HepG2 (cell line): ENCODE data around the gene GREM2. TPM values are rescaled to one million over a fixed set of nuclear protein-coding genes. Genes with fewer than 3 reads are reported as not detected.

Experiments
- ATAC-seq: fragments of 200-7000 bp; cut with Tn5 transposase; 3 replicates; pipeline ENCODE4 v1.9.1; 2020; ENCODE audit warnings: mild to moderate bottlenecking, moderate library complexity
- BruUV-seq: library from RNA; stranded (reverse); fragments of 400-500 nt; replicated peaks from 2 replicates; lab custom pipeline; 2021; lab: Mats Ljungman, UMichigan
- CTCF ChIA-PET: fragments of 300-600 bp; formaldehyde crosslinking; extraction: SDS; loops from one replicate; lab custom pipeline; 2021; ENCODE audit warnings: low total read pairs, inconsistent platforms, low intra/inter-chr PET ratio; lab: Yijun Ruan, JAX
- POLR2A ChIA-PET: fragments of 350-600 bp; sonication (Branson Sonifier 250); formaldehyde crosslinking; loops from one replicate; lab custom pipeline; 2020; ENCODE audit warnings: antibody characterized with exemption, inconsistent platforms; lab: Yijun Ruan, JAX
- DNase-seq: peaks from one replicate; pipeline ENCODE4 v3.0.0-alpha.2; 2015; ENCODE audit warnings: low spot score
- FAIRE-seq: peaks from 3 replicates; lab custom pipeline; 2011; peaks lifted over from hg19 to GRCh38; lab: Jason Lieb, UNC
- H2AFZ ChIP-seq: one replicate; pipeline ENCODE4 v1.6.1; 2011; ENCODE audit warnings: low read length, inconsistent platforms
- H3K27ac ChIP-seq: fragments of 300-600 bp; 3 replicates; pipeline ENCODE4 v1.8.0; 2011; ENCODE audit warnings: mixed run types, mild to moderate bottlenecking, mixed read lengths, low read length, inconsistent platforms; ENCODE audit not compliant: insufficient read depth; ENCODE audit errors: extremely low read length
- H3K27me3 ChIP-seq, 2 experiments: fragments of 200-600 bp in 1 of 2; 2 replicates in 1 of 2; 3 replicates in 1 of 2; pipeline versions ENCODE4 v1.6.0 to v1.8.0; 2011; ENCODE audit warnings: low read length in 2 of 2, mild to moderate bottlenecking in 2 of 2, moderate library complexity in 2 of 2, inconsistent platforms in 1 of 2; ENCODE audit not compliant: insufficient read depth in 2 of 2, control insufficient read depth in 1 of 2
- H3K36me3 ChIP-seq, 2 experiments: fragments of 200-600 bp in 1 of 2; replicated peaks in 1 of 2; 2 replicates in 1 of 2; 3 replicates in 1 of 2; pipeline versions ENCODE4 v1.5.1 to v1.8.0; 2011; ENCODE audit warnings: low read length in 2 of 2, inconsistent platforms in 1 of 2; ENCODE audit not compliant: insufficient read depth in 2 of 2, control insufficient read depth in 1 of 2
- H3K4me1 ChIP-seq: 2 replicates; pipeline ENCODE4 v1.5.1; 2012; ENCODE audit warnings: low read length, inconsistent platforms; ENCODE audit not compliant: insufficient read depth
- H3K4me2 ChIP-seq: 2 replicates; pipeline ENCODE4 v1.6.0; 2011; ENCODE audit warnings: low read depth, low read length, inconsistent platforms
- H3K4me3 ChIP-seq, 3 experiments: fragments of 200-600 bp in 1 of 3; sonication (generic), shearing (Covaris generic) in 1 of 3; replicated peaks in 1 of 3; 2 replicates each; pipeline ENCODE4 v1.5.1; 2011 to 2016; ENCODE audit warnings: low read length in 3 of 3, inconsistent platforms in 2 of 3, low read depth in 2 of 3, mild to moderate bottlenecking in 2 of 3, control low read depth in 1 of 3, mixed read lengths in 1 of 3; ENCODE audit not compliant: insufficient read depth in 1 of 3
- H3K79me2 ChIP-seq: one replicate; pipeline ENCODE4 v1.6.1; 2011; ENCODE audit warnings: low read length, inconsistent platforms; ENCODE audit not compliant: insufficient read depth
- H3K9ac ChIP-seq: 2 replicates; pipeline ENCODE4 v1.6.0; 2011; ENCODE audit warnings: mild to moderate bottlenecking, low read depth, low read length, inconsistent platforms; ENCODE audit not compliant: insufficient read depth
- H3K9me3 ChIP-seq: 2 replicates; pipeline ENCODE4 v1.5.1; 2012; ENCODE audit warnings: mild to moderate bottlenecking, low read length
- H4K20me1 ChIP-seq: 2 replicates; pipeline ENCODE4 v1.6.0; 2011; ENCODE audit warnings: inconsistent platforms, mild to moderate bottlenecking, low read length, moderate library complexity; ENCODE audit not compliant: insufficient read depth
- HDAC1 ChIP-seq: sonication (generic); formaldehyde crosslinking; IDR thresholded peaks from 2 replicates; pipeline ENCODE4 v1.5.1; 2020; ENCODE audit warnings: mild to moderate bottlenecking, missing genetic modification reagents
- MED1 ChIP-seq: sonication (generic); formaldehyde crosslinking; IDR thresholded peaks from 2 replicates; pipeline ENCODE4 v1.4.0; 2020; ENCODE audit warnings: missing genetic modification reagents
- MXD4 ChIP-seq: IDR thresholded peaks from 2 replicates; pipeline ENCODE4 v1.6.1; 2016; ENCODE audit warnings: mild to moderate bottlenecking, missing biosample characterization, missing genetic modification reagents
- ONECUT2 ChIP-seq: sonication (generic); formaldehyde crosslinking; IDR thresholded peaks from 2 replicates; pipeline ENCODE4 v1.4.0; 2020; ENCODE audit warnings: missing genetic modification reagents
- PHF21A ChIP-seq: sonication (generic); formaldehyde crosslinking; IDR thresholded peaks from 2 replicates; pipeline ENCODE4 v1.5.0; 2020; ENCODE audit warnings: mild to moderate bottlenecking, missing genetic modification reagents
- TGIF2 ChIP-seq: IDR thresholded peaks from 2 replicates; pipeline ENCODE4 v1.6.1; 2016; ENCODE audit warnings: control low read depth, missing compliant biosample characterization
- YY1 ChIP-seq: IDR thresholded peaks from 2 replicates; pipeline ENCODE4 v1.6.1; 2011; ENCODE audit warnings: low read length, low read depth, moderate library complexity, mild to moderate bottlenecking; ENCODE audit not compliant: insufficient read depth, insufficient replicate concordance
- ZBTB3 ChIP-seq: sonication (generic); formaldehyde crosslinking; IDR thresholded peaks from 2 replicates; pipeline ENCODE4 v1.4.0; 2020; ENCODE audit warnings: low read depth, mild to moderate bottlenecking, moderate library complexity, missing genetic modification reagents, borderline replicate concordance
- ZMAT3 ChIP-seq: sonication (generic); formaldehyde crosslinking; conservative IDR thresholded peaks from 2 replicates; pipeline ENCODE4 v1.7.0; 2021; ENCODE audit warnings: missing genetic modification reagents
- ZNF253 ChIP-seq: sonication (generic); formaldehyde crosslinking; IDR thresholded peaks from 2 replicates; pipeline ENCODE4 v1.8.0; 2022; ENCODE audit warnings: mild to moderate bottlenecking, missing genetic modification reagents, borderline replicate concordance
- ZNF33B ChIP-seq: sonication (generic); formaldehyde crosslinking; IDR thresholded peaks from 2 replicates; pipeline ENCODE4 v1.5.1; 2020; ENCODE audit warnings: mild to moderate bottlenecking, missing genetic modification reagents
- ZNF354B ChIP-seq: sonication (generic); formaldehyde crosslinking; IDR thresholded peaks from 2 replicates; pipeline ENCODE4 v1.8.0; 2022; ENCODE audit warnings: mild to moderate bottlenecking, missing genetic modification reagents
- ZNF484 ChIP-seq: sonication (generic); formaldehyde crosslinking; IDR thresholded peaks from 2 replicates; pipeline ENCODE4 v1.5.1; 2020; ENCODE audit warnings: mild to moderate bottlenecking, low read depth, missing genetic modification reagents, borderline replicate concordance
- ZNF646 ChIP-seq: sonication (generic); formaldehyde crosslinking; IDR thresholded peaks from 2 replicates; pipeline ENCODE4 v1.9.0; 2021; ENCODE audit warnings: mild to moderate bottlenecking, missing genetic modification reagents
- ZSCAN22 ChIP-seq: sonication (generic); formaldehyde crosslinking; IDR thresholded peaks from 2 replicates; pipeline ENCODE4 v1.4.0; 2020; ENCODE audit warnings: mild to moderate bottlenecking, missing genetic modification reagents
- in situ Hi-C: cut with HindIII; loops from 2 replicates; pipeline ENCODE4 v1.10.0; 2017; ENCODE audit warnings: low pct_unique_long_range_greater_than_20kb; ENCODE audit not compliant: extremely low pct_ligation_motif_present
- intact Hi-C: fragments of 100-400 bp; cut with micrococcal nuclease; formaldehyde crosslinking; loops from one replicate; pipeline ENCODE4 v1.10.0; 2022; ENCODE audit not compliant: unreplicated experiment
- polyA plus RNA-seq, 8 experiments: library from polyadenylated mRNA; depleted of rRNA in 3 of 8; stranded (reverse) in 7 of 8; unstranded in 1 of 8; fragments of >200 nt; fragmentation: Illumina TruSeq in 4 of 8; extraction: Trizol in 4 of 8; gene quantifications; 2 replicates each; pipeline versions ENCODE4 v1.2.1 to v1.2.3, GENCODE V29; 2011 to 2016; ENCODE audit warnings: low read depth in 4 of 8, missing spikeins in 1 of 8, mixed read lengths in 1 of 8; ENCODE audit not compliant: insufficient read depth in 1 of 8
- total RNA-seq, 5 experiments: library from RNA; depleted of rRNA; stranded (reverse); fragments of >200 nt; fragmentation: Illumina TruSeq; extraction: Trizol; gene quantifications; 2 replicates each; pipeline ENCODE4 v1.2.3, GENCODE V29; 2016; ENCODE audit warnings: low read depth in 1 of 5

The GREM2 gene
- total and polyA plus RNA-seq, 2 of the 13 experiments (the other 11 are each of a cell fraction or from before 2014, with no cell fraction given) = 0.07 TPM; not detected in 1

GRCh38 chr1:240511789-240512188 lies 100.2 kb downstream of the GREM2 start:
- Histone ChIP-seq H3K27ac (no peak overlapping the region), H3K79me2 (no peaks in the 10 kb centered on the region), H3K4me1 (no peaks in the 10 kb centered on the region), H3K27me3 (no peaks in the 10 kb centered on the region), H4K20me1 (no peaks in the 10 kb centered on the region), H3K9me3 (no peaks in the 10 kb centered on the region), H3K36me3 (no peaks in the 10 kb centered on the region), H3K9ac (no peak overlapping the region), H3K4me3 (no peak overlapping the region), H2AFZ (no peak overlapping the region), H3K4me2 (no peak overlapping the region)
- BruUV-seq = no TSS peak
- intact Hi-C loops = no loop called here
- in situ Hi-C loops = no loop called here
- DNase-seq (no peak), FAIRE-seq (no peak), ATAC-seq (no peak)
- POLR2A ChIA-PET = no interaction called here
- CTCF ChIA-PET = no interaction called here
- TF ChIP-seq ZSCAN22 (CRISPR knock-in tag) = no peak
- no peak for TF ChIP-seq HDAC1 (CRISPR knock-in tag)
- no peak for TF ChIP-seq MED1 (CRISPR knock-in tag)
- no peak for TF ChIP-seq ZNF33B (CRISPR knock-in tag)
- TF ChIP-seq ZNF646 = no peak
- no peak for TF ChIP-seq ZMAT3
- no peak for TF ChIP-seq ONECUT2
- no peak for TF ChIP-seq ZBTB3 (CRISPR knock-in tag)
- TF ChIP-seq PHF21A (CRISPR knock-in tag) = no peak
- TF ChIP-seq MXD4 (CRISPR knock-in tag) = no peak
- no peak for TF ChIP-seq ZNF253
- no peak for TF ChIP-seq TGIF2 (CRISPR knock-in tag)
- no peak for TF ChIP-seq YY1
- TF ChIP-seq ZNF354B (CRISPR knock-in tag) = no peak
- TF ChIP-seq ZNF484 (CRISPR knock-in tag) = no peak
